Stimulated activated CD4-positive, alpha-beta T cell treated with anti-CD3 and anti-CD28 coated beads, Interleukin-4, amount 100 ng/mL, for 4 hours (primary cell): Measurements from ENCODE around the gene ADAMTS17.
A peak's percentile ranks its signal among the peaks of the same experiment; 100 is the strongest.

ENCODE experiments used
- DNase-seq, 2 experiments: peaks; one replicate each; pipeline ENCODE4 v3.0.0-alpha.2; 2020

Gene ADAMTS17

GRCh38 chr15:100338971-100339444 lies 2.8 kb downstream of the ADAMTS17 start:
- DNase-seq: peak in 1 of 2 experiments; percentile 55

- no peak for DNase-seq
Measured at GRCh38 chr15:100338247-100338646, 3.5 kb downstream of the ADAMTS17 start.

GRCh38 chr15:100337096-100338044 lies 4.4 kb downstream of the ADAMTS17 start:
- no peak for DNase-seq

GRCh38 chr15:100336061-100336460 lies 5.7 kb downstream of the ADAMTS17 start:
- DNase-seq: no peak

GRCh38 chr15:100335335-100335999 lies 6.3 kb downstream of the ADAMTS17 start:
- DNase-seq: no peak

GRCh38 chr15:100334905-100335304 lies 6.9 kb downstream of the ADAMTS17 start:
- DNase-seq: no peak

- DNase-seq: no peak
Measured at GRCh38 chr15:100334456-100334855, 7.3 kb downstream of the ADAMTS17 start.

- DNase-seq: no peak
Measured at GRCh38 chr15:100334015-100334414, 7.8 kb downstream of the ADAMTS17 start.

- DNase-seq: no peak
Measured at GRCh38 chr15:100333236-100333635, 8.5 kb downstream of the ADAMTS17 start.

- no peak for DNase-seq
Measured at GRCh38 chr15:100332721-100333120, 9.1 kb downstream of the ADAMTS17 start.

GRCh38 chr15:100332231-100332630 lies 9.5 kb downstream of the ADAMTS17 start:
- no peak for DNase-seq

GRCh38 chr15:100330629-100331215 lies 11.1 kb downstream of the ADAMTS17 start:
- DNase-seq: no peak

- peak in 1 of 2 experiments; percentile 21 for DNase-seq
Measured at GRCh38 chr15:100330221-100330620, 11.6 kb downstream of the ADAMTS17 start.

GRCh38 chr15:100328796-100329195 lies 13.0 kb downstream of the ADAMTS17 start:
- no peak for DNase-seq

GRCh38 chr15:100318880-100319279 lies 22.9 kb downstream of the ADAMTS17 start:
- no peak for DNase-seq

GRCh38 chr15:100314809-100315400 lies 26.9 kb downstream of the ADAMTS17 start:
- DNase-seq: no peak

GRCh38 chr15:100311833-100312476 lies 29.8 kb downstream of the ADAMTS17 start:
- DNase-seq: no peak

GRCh38 chr15:100311154-100311625 lies 30.6 kb downstream of the ADAMTS17 start:
- DNase-seq: no peak

GRCh38 chr15:100310513-100311153 lies 31.1 kb downstream of the ADAMTS17 start:
- DNase-seq: no peak

- DNase-seq: no peak
Measured at GRCh38 chr15:100310041-100310405, 31.8 kb downstream of the ADAMTS17 start.

- no peak for DNase-seq
Measured at GRCh38 chr15:100309109-100310040, 32.4 kb downstream of the ADAMTS17 start.
